Natural killer cell (primary cell): ENCODE measurements around the gene CAPS. TPM values are rescaled to one million over a fixed set of nuclear protein-coding genes. Genes with fewer than 3 reads are reported as not detected.

Source experiments
- ATAC-seq, 3 donors: fragments of 150-1000 bp in 2 of 3; fragments of 200-7000 bp in 1 of 3; cut with Tn5 transposase; 1 replicate in 1 of 3; 2 replicates in 2 of 3; pipeline ENCODE4 v1.10.0; 2021; ENCODE audit warnings: mild to moderate bottlenecking in 2 of 3, moderate library complexity in 2 of 3
- DNase-seq, 2 donors: peaks; one replicate each; pipeline versions ENCODE4 v3.0.0 to v3.0.0-alpha.2; 2013 to 2021; ENCODE audit warnings: mixed read lengths in 1 of 2
- H3K27ac ChIP-seq: one replicate; pipeline ENCODE4 v1.5.1; 2013; ENCODE audit warnings: mild to moderate bottlenecking, low read length
- H3K27me3 ChIP-seq: one replicate; pipeline ENCODE4 v1.6.1; 2013; ENCODE audit warnings: low read length; ENCODE audit not compliant: control insufficient read depth, insufficient read depth
- H3K36me3 ChIP-seq: one replicate; pipeline ENCODE4 v1.6.1; 2013; ENCODE audit warnings: low read length; ENCODE audit not compliant: control insufficient read depth, insufficient read depth
- H3K4me1 ChIP-seq: one replicate; pipeline ENCODE4 v1.6.1; 2013; ENCODE audit warnings: low read length; ENCODE audit not compliant: control insufficient read depth, insufficient read depth
- H3K4me3 ChIP-seq: one replicate; pipeline ENCODE4 v1.5.1; 2013; ENCODE audit warnings: low read length
- H3K9me3 ChIP-seq: one replicate; pipeline ENCODE4 v1.6.1; 2013; ENCODE audit warnings: low read length; ENCODE audit not compliant: control insufficient read depth, insufficient read depth
- H3K27ac Mint-ChIP-seq, 2 donors: one replicate each; pipeline ENCODE4 v1.8.0; 2022; ENCODE audit warnings: mild to moderate bottlenecking in 2 of 2, mixed read lengths in 2 of 2, moderate library complexity in 1 of 2
- H3K27me3 Mint-ChIP-seq, 2 donors: one replicate each; pipeline ENCODE4 v1.8.0; 2022; ENCODE audit warnings: low read depth in 2 of 2, mixed read lengths in 2 of 2
- H3K36me3 Mint-ChIP-seq: one replicate; pipeline ENCODE4 v1.8.0; 2022; ENCODE audit warnings: mixed read lengths
- H3K4me1 Mint-ChIP-seq, 2 donors: one replicate each; pipeline ENCODE4 v1.8.0; 2022; ENCODE audit warnings: mixed read lengths in 2 of 2
- H3K4me3 Mint-ChIP-seq: one replicate; pipeline ENCODE4 v1.8.0; 2022; ENCODE audit warnings: mild to moderate bottlenecking, moderate library complexity, mixed read lengths
- H3K9me3 Mint-ChIP-seq, 2 donors: one replicate each; pipeline ENCODE4 v1.8.0; 2022; ENCODE audit warnings: mixed read lengths in 2 of 2
- CTCF ChIP-seq: fragments of 200-600 bp; IDR thresholded peaks from one replicate; pipeline ENCODE4 v1.8.0; 2022; ENCODE audit warnings: antibody characterized with exemption
- WGBS: methylation state at CpG from one replicate; pipeline ENCODE4 v1.1.7; 2013; ENCODE audit warnings: missing lambda C conversion rate; ENCODE audit not compliant: insufficient coverage; 5-methylcytosine and 5-hydroxymethylcytosine counted together
- intact Hi-C: fragments of 100-400 bp; cut with micrococcal nuclease; formaldehyde crosslinking; loops from one replicate; pipeline ENCODE4 v1.14.2; 2022
- total RNA-seq, 4 donors: library from RNA; stranded (reverse); fragments of 120-200 nt in 1 of 4; gene quantifications; one replicate each; pipeline versions ENCODE4 v1.2.3 to v1.2.4, GENCODE V29; 2013 to 2022

Gene CAPS
- 10 to 100 TPM; 34.0 to 41.6 (median 38.3) TPM for total RNA-seq
- 27.1 TPM for total RNA-seq (2013)

GRCh38 chr19:5913739-5914357 is at the start of gene CAPS:
TSS of gene CAPS (plus strand) at chr19:5914254. CDS start at chr19:5914407, 153 bp downstream.
- WGBS, result 95% methylated on average over 10 of the region's 10 CpGs
- Histone ChIP-seq H3K4me3 (no peak within 1 kb of the TSS), H3K27me3 (no peaks in the 10 kb centered on the region), H3K36me3 (peaks cover 45% of the 10 kb centered on the region), H3K27ac (no peak within 1 kb of the TSS), H3K4me1 (no peaks in the 10 kb centered on the region), H3K9me3 (no peaks in the 10 kb centered on the region)
- H3K27ac Mint-ChIP-seq, result no peak within 1 kb of the TSS
- no peak for DNase-seq
- no peak for ATAC-seq
- H3K4me1 Mint-ChIP-seq, result no peaks in the 10 kb centered on the region
- intact Hi-C loops, result no loop called here
- H3K27me3 Mint-ChIP-seq, result no peaks in the 10 kb centered on the region
- no peak within 1 kb of the TSS for H3K4me3 Mint-ChIP-seq
- no peaks in the 10 kb centered on the region for H3K36me3 Mint-ChIP-seq
- no peak for TF ChIP-seq CTCF
- H3K9me3 Mint-ChIP-seq, result no peaks in the 10 kb centered on the region

- H3K4me1 ChIP-seq, result peaks cover 24% of the 10 kb centered on the region
- 71% methylated on average over 14 of the region's 14 CpGs for WGBS
- no peak for TF ChIP-seq CTCF
- ATAC-seq, result peak; percentile 38 to 59 (median 46)
- Mint-ChIP-seq H3K36me3 (no peaks in the 10 kb centered on the region), H3K27ac (peak overlapping the region; percentile 83 to 87), H3K4me1 (peaks cover 19 to 23% of the 10 kb centered on the region in 2 donors), H3K9me3 (no peaks in the 10 kb centered on the region), H3K27me3 (no peaks in the 10 kb centered on the region), H3K4me3 (peak overlapping the region; percentile 73)
- H3K4me3 ChIP-seq, result no peak overlapping the region
- no peaks in the 10 kb centered on the region for H3K27me3 ChIP-seq
- no peaks in the 10 kb centered on the region for H3K36me3 ChIP-seq
- intact Hi-C loops, result no loop called here
- DNase-seq, result peak in 1 of 2 donors; percentile 36
- no peaks in the 10 kb centered on the region for H3K9me3 ChIP-seq
- H3K27ac ChIP-seq, result peak overlapping the region; percentile 55
Measured at GRCh38 chr19:5864725-5865486, 49.1 kb upstream of the CAPS start.

GRCh38 chr19:5865772-5866171 is 48.3 kb upstream of the CAPS start:
- no peaks in the 10 kb centered on the region for H3K36me3 Mint-ChIP-seq
- no peak for TF ChIP-seq CTCF
- ATAC-seq (peak; percentile 75 to 88 (median 82)), DNase-seq (peak in 1 of 2 donors; percentile 31)
- 66% methylated on average over 11 of the region's 11 CpGs for WGBS
- no peaks in the 10 kb centered on the region for H3K27me3 ChIP-seq
- no peaks in the 10 kb centered on the region for H3K9me3 ChIP-seq
- peaks cover 24% of the 10 kb centered on the region for H3K4me1 ChIP-seq
- no peaks in the 10 kb centered on the region for H3K9me3 Mint-ChIP-seq
- H3K27ac ChIP-seq, result peak overlapping the region; percentile 55
- intact Hi-C loops, result no loop called here
- H3K27me3 Mint-ChIP-seq, result no peaks in the 10 kb centered on the region
- H3K36me3 ChIP-seq, result no peaks in the 10 kb centered on the region
- H3K4me3 Mint-ChIP-seq, result peak overlapping the region; percentile 71
- peaks cover 19 to 23% of the 10 kb centered on the region in 2 donors for H3K4me1 Mint-ChIP-seq
- H3K27ac Mint-ChIP-seq, result peak overlapping the region; percentile 83 to 87
- no peak overlapping the region for H3K4me3 ChIP-seq
